Measurements from ENCODE around the gene KDM6A.
"Not testable (repeated sequence)": the region's sequence is repeated elsewhere in the genome, so short reads cannot be mapped to it uniquely, and the experiment has no call there.

The KDM6A gene

GRCh38 chrX:44915361-44915868 lies 42.4 kb downstream of the KDM6A start:
- no peak overlapping the region for H3K4me3 Mint-ChIP-seq
- no peak overlapping the region for H3K27ac Mint-ChIP-seq

GRCh38 chrX:44918722-44919121 lies 45.7 kb downstream of the KDM6A start:
- peaks cover 21% of the 10 kb centered on the region for H3K4me1 Mint-ChIP-seq (ENCODE audit: low read depth)

More at GRCh38 chrX:44915361-44915868, 42.4 kb downstream of the KDM6A start:
- Mint-ChIP-seq H3K9me3 (no peaks in the 10 kb centered on the region), H3K4me1 (ENCODE audit: low read depth) (peaks cover 14% of the 10 kb centered on the region), H3K27me3 (no peaks in the 10 kb centered on the region), H3K36me3 (ENCODE audit: low read depth) (peaks cover 7% of the 10 kb centered on the region)
- intact Hi-C loops (cut with micrococcal nuclease): loop anchor here (5.0 kb wide), 1 partner anchor 43 kb away; the partner anchor contains the start of gene KDM6A

GRCh38 chrX:44922980-44923379 lies 50.0 kb downstream of the KDM6A start:
- intact Hi-C loops (cut with micrococcal nuclease): no loop called here
- Mint-ChIP-seq H3K27ac (peak overlapping the region; percentile 21), H3K27me3 (no peaks in the 10 kb centered on the region), H3K9me3 (no peaks in the 10 kb centered on the region), H3K4me1 (ENCODE audit: low read depth) (peaks cover 34% of the 10 kb centered on the region), H3K36me3 (ENCODE audit: low read depth) (no peaks in the 10 kb centered on the region), H3K4me3 (no peak overlapping the region)

More at GRCh38 chrX:44918722-44919121, 45.7 kb downstream of the KDM6A start:
- no peaks in the 10 kb centered on the region for H3K27me3 Mint-ChIP-seq
- no peaks in the 10 kb centered on the region for H3K9me3 Mint-ChIP-seq
- intact Hi-C loops (cut with micrococcal nuclease): loop anchor here (5.0 kb wide), 1 partner anchor 46 kb away; the partner anchor contains the start of gene KDM6A
- H3K4me3 Mint-ChIP-seq: no peak overlapping the region
- no peak overlapping the region for H3K27ac Mint-ChIP-seq
- H3K36me3 Mint-ChIP-seq (ENCODE audit: low read depth): no peaks in the 10 kb centered on the region

DNA sequence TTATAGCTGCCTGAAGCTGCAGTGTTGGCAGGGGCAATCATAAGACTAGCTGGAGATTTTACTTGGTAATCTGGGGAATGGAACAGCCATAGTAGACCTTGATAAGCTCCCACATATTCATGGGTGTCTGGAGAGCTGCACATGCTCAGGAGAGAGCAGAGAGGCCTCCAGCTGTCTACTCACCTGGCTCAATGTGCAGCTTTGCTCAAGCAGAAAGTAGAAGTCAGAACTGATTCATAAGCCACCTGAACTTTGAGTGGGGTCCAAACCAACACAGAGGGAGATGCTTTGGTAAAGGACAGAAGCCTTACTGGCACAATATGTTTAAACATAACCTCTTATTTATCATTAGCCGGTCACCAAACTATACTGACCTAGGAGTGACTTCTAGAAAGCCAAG lies 54.4 kb downstream of the KDM6A start:
- Mint-ChIP-seq H3K27me3 (no peaks in the 10 kb centered on the region), H3K27ac (no peak overlapping the region), H3K9me3 (no peaks in the 10 kb centered on the region), H3K36me3 (ENCODE audit: low read depth) (no peaks in the 10 kb centered on the region), H3K4me1 (ENCODE audit: low read depth) (peaks cover 28% of the 10 kb centered on the region), H3K4me3 (no peak overlapping the region)
- intact Hi-C loops (cut with micrococcal nuclease): no loop called here

- intact Hi-C loops (cut with micrococcal nuclease): no loop called here
Measured at GRCh38 chrX:44931441-44931973, 58.5 kb downstream of the KDM6A start.

DNA sequence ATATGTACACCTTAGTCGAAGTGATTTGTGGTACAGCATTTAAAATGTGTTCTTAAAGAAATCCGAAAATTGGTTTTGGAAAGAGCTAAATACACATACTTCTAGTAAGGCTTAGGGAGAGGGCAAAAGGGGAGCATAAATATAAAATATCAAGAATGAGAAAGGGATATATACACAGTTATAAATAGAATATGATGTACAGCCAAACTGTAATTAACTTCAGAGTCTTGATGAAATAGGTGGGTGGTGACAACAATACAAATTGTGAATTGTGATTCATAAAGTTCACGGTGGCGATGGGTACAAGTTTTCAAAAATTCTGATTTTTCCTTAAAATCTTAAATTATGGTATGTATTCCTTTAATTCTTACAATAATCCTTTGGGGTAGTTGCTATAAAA lies 62.2 kb downstream of the KDM6A start:
- peaks cover 20% of the 10 kb centered on the region for H3K4me1 Mint-ChIP-seq (ENCODE audit: low read depth)
- no peaks in the 10 kb centered on the region for H3K36me3 Mint-ChIP-seq (ENCODE audit: low read depth)
- H3K27me3 Mint-ChIP-seq: no peaks in the 10 kb centered on the region
- intact Hi-C loops (cut with micrococcal nuclease): no loop called here
- no peak overlapping the region for H3K27ac Mint-ChIP-seq
- no peak overlapping the region for H3K4me3 Mint-ChIP-seq
- H3K9me3 Mint-ChIP-seq: no peaks in the 10 kb centered on the region

More at GRCh38 chrX:44931441-44931973, 58.5 kb downstream of the KDM6A start:
- Mint-ChIP-seq H3K4me3 (no peak overlapping the region), H3K9me3 (no peaks in the 10 kb centered on the region), H3K36me3 (ENCODE audit: low read depth) (no peaks in the 10 kb centered on the region), H3K27me3 (no peaks in the 10 kb centered on the region), H3K27ac (no peak overlapping the region), H3K4me1 (ENCODE audit: low read depth) (peaks cover 18% of the 10 kb centered on the region)

GRCh38 chrX:44935640-44936039 lies 62.7 kb downstream of the KDM6A start:
- H3K4me3 Mint-ChIP-seq: no peak overlapping the region
- no peaks in the 10 kb centered on the region for H3K36me3 Mint-ChIP-seq (ENCODE audit: low read depth)
- no peaks in the 10 kb centered on the region for H3K27me3 Mint-ChIP-seq
- intact Hi-C loops (cut with micrococcal nuclease): no loop called here
- peaks cover 20% of the 10 kb centered on the region for H3K4me1 Mint-ChIP-seq (ENCODE audit: low read depth)
- no peak overlapping the region for H3K27ac Mint-ChIP-seq
- no peaks in the 10 kb centered on the region for H3K9me3 Mint-ChIP-seq

DNA sequence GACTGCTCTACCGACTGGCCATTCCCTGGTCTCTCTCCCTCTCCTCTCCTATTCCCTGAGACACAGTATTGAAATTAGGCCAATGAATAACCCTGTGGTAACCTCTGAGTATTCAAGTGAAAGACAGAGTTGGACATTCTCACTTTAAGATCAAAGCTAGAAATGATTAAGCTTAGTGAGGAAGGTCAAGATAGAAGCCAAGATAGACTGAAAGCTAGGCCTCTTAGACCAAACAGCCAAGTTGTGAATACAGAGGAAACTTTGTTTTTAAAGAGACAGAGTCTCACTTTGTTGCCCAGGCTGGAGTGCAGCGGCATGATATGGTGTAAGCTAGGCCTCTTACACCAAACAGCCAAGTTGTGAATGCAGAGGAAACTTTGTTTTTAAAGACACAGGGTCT lies 64.6 kb downstream of the KDM6A start:
- Mint-ChIP-seq H3K4me3 (no peak overlapping the region), H3K9me3 (no peaks in the 10 kb centered on the region), H3K27ac (no peak overlapping the region), H3K4me1 (ENCODE audit: low read depth) (peaks cover 20% of the 10 kb centered on the region), H3K27me3 (no peaks in the 10 kb centered on the region), H3K36me3 (ENCODE audit: low read depth) (no peaks in the 10 kb centered on the region)
- intact Hi-C loops (cut with micrococcal nuclease): no loop called here

- no peaks in the 10 kb centered on the region for H3K9me3 Mint-ChIP-seq
- no peak overlapping the region for H3K4me3 Mint-ChIP-seq
- H3K27ac Mint-ChIP-seq: no peak overlapping the region
- H3K36me3 Mint-ChIP-seq (ENCODE audit: low read depth): no peaks in the 10 kb centered on the region
- H3K4me1 Mint-ChIP-seq (ENCODE audit: low read depth): peaks cover 20% of the 10 kb centered on the region
- H3K27me3 Mint-ChIP-seq: no peaks in the 10 kb centered on the region
- intact Hi-C loops (cut with micrococcal nuclease): no loop called here
Measured at GRCh38 chrX:44938111-44938510, 65.1 kb downstream of the KDM6A start.

GRCh38 chrX:44940541-44940940 lies 67.6 kb downstream of the KDM6A start:
- intact Hi-C loops (cut with micrococcal nuclease); H3K4me1 Mint-ChIP-seq (ENCODE audit: low read depth); H3K36me3 Mint-ChIP-seq (ENCODE audit: low read depth); H3K27ac Mint-ChIP-seq; H3K4me3 Mint-ChIP-seq; H3K9me3 Mint-ChIP-seq; H3K27me3 Mint-ChIP-seq: not testable (repeated sequence)

DNA sequence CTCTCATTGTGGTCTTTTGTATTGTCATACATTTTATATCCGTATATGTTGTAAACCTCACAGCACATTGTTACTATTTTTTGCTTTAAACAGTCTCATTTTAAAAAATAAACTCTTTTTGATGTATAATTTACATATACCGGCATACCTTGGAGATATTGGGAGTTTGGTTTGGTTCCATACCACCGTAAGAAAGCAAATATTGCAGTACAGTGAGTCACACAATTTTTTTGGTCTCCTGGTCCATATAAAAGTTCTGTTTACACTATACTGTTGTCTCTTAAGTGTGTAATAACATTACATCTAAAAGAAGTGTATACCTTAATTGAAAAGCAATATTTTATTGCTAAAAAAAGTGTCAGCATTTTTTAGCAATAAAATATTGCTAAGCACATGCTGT lies 70.0 kb downstream of the KDM6A start:
- no peaks in the 10 kb centered on the region for H3K9me3 Mint-ChIP-seq
- H3K4me3 Mint-ChIP-seq: no peak overlapping the region
- peaks cover 8% of the 10 kb centered on the region for H3K4me1 Mint-ChIP-seq (ENCODE audit: low read depth)
- intact Hi-C loops (cut with micrococcal nuclease): no loop called here
- H3K36me3 Mint-ChIP-seq (ENCODE audit: low read depth): no peaks in the 10 kb centered on the region
- H3K27me3 Mint-ChIP-seq: no peaks in the 10 kb centered on the region
- no peak overlapping the region for H3K27ac Mint-ChIP-seq

GRCh38 chrX:44944894-44945293 lies 71.9 kb downstream of the KDM6A start:
- intact Hi-C loops (cut with micrococcal nuclease): loop anchor here (5.0 kb wide), 2 partner anchors 403 to 983 kb away; partner anchors contain the start of gene FUNDC1
- Mint-ChIP-seq H3K9me3 (no peaks in the 10 kb centered on the region), H3K27me3 (no peaks in the 10 kb centered on the region), H3K4me1 (ENCODE audit: low read depth) (peaks cover 6% of the 10 kb centered on the region), H3K27ac (no peak overlapping the region), H3K36me3 (ENCODE audit: low read depth) (no peaks in the 10 kb centered on the region), H3K4me3 (no peak overlapping the region)

- Mint-ChIP-seq H3K4me1 (ENCODE audit: low read depth) (peaks cover 11% of the 10 kb centered on the region), H3K27me3 (no peaks in the 10 kb centered on the region), H3K4me3 (no peak overlapping the region), H3K27ac (no peak overlapping the region), H3K36me3 (ENCODE audit: low read depth) (no peaks in the 10 kb centered on the region), H3K9me3 (no peaks in the 10 kb centered on the region)
- intact Hi-C loops (cut with micrococcal nuclease): loop anchor here (5.0 kb wide), 2 partner anchors 403 to 983 kb away; partner anchors contain the start of gene FUNDC1
Measured at GRCh38 chrX:44945736-44946135, 72.7 kb downstream of the KDM6A start.

DNA sequence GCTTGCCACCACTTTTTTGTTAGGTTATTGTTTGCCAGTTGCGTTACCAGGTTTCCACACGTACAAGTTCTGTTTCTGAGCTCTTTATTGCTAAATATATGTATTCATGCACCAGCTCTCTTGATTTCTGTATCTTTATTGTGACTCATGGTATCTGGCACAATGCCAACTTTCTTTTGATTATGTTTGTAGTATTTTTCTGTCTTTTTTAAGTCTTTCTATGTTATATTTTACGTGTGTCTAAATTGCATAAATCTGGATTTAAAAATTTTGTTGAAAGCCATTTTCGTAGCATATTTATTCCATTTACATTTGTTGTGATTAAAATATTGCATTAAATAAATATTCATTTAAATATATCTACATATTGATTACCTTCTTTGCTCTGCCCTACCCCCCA lies 73.8 kb downstream of the KDM6A start:
- intact Hi-C loops (cut with micrococcal nuclease): loop anchor here (5.0 kb wide), 2 partner anchors 404 to 984 kb away; partner anchors contain the start of gene FUNDC1
- no peaks in the 10 kb centered on the region for H3K36me3 Mint-ChIP-seq (ENCODE audit: low read depth)
- no peaks in the 10 kb centered on the region for H3K9me3 Mint-ChIP-seq
- peaks cover 21% of the 10 kb centered on the region for H3K4me1 Mint-ChIP-seq (ENCODE audit: low read depth)
- no peaks in the 10 kb centered on the region for H3K27me3 Mint-ChIP-seq
- H3K27ac Mint-ChIP-seq: no peak overlapping the region
- H3K4me3 Mint-ChIP-seq: no peak overlapping the region

GRCh38 chrX:44947995-44948394 lies 75.0 kb downstream of the KDM6A start:
- Mint-ChIP-seq H3K27ac (no peak overlapping the region), H3K4me1 (ENCODE audit: low read depth) (peaks cover 26% of the 10 kb centered on the region), H3K9me3 (no peaks in the 10 kb centered on the region), H3K36me3 (ENCODE audit: low read depth) (peaks cover 7% of the 10 kb centered on the region), H3K27me3 (no peaks in the 10 kb centered on the region), H3K4me3 (no peak overlapping the region)
- intact Hi-C loops (cut with micrococcal nuclease): loop anchor here (5.0 kb wide), 2 partner anchors 406 to 986 kb away; partner anchors contain the start of gene FUNDC1

Data from dendritic cell treated with granulocyte-macrophage colony-stimulating factor and Interleukin-4, amounts not matched to agents 40 ng/mL and 50 ng/mL, for 4 days (primary cell).